NCI-H774 (cell line): ENCODE results near the gene ZNF784.

Experiments used
- DNase-seq: peaks from one replicate; lab custom pipeline; 2025; lab: John Stamatoyannopoulos, UW

Gene ZNF784

GRCh38 chr19:55602104-55603001, 22.0 kb downstream of the ZNF784 start:
- DNase-seq, result no peak

DNA sequence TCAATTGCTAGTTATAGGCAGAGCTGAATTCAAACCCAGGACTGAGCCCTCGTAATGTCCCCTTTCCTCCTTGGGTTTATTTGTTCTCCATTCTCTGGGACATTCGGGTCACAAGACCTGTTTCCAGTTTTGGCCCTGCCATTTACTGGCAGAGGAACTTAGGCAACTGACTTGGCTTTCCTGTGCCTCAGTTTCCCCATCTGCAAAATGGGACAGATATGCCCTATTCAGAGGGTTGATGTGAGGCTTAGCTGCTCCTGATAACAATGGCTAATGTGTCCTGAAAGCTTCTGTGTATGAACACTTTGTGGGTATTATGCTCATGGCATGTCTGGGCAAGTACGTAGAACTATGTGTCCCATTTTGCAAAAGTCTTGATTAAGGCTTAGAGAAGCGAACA, 23.3 kb downstream of the ZNF784 start:
- no peak for DNase-seq

GRCh38 chr19:55600662-55601028, 23.7 kb downstream of the ZNF784 start:
- no peak for DNase-seq

DNA sequence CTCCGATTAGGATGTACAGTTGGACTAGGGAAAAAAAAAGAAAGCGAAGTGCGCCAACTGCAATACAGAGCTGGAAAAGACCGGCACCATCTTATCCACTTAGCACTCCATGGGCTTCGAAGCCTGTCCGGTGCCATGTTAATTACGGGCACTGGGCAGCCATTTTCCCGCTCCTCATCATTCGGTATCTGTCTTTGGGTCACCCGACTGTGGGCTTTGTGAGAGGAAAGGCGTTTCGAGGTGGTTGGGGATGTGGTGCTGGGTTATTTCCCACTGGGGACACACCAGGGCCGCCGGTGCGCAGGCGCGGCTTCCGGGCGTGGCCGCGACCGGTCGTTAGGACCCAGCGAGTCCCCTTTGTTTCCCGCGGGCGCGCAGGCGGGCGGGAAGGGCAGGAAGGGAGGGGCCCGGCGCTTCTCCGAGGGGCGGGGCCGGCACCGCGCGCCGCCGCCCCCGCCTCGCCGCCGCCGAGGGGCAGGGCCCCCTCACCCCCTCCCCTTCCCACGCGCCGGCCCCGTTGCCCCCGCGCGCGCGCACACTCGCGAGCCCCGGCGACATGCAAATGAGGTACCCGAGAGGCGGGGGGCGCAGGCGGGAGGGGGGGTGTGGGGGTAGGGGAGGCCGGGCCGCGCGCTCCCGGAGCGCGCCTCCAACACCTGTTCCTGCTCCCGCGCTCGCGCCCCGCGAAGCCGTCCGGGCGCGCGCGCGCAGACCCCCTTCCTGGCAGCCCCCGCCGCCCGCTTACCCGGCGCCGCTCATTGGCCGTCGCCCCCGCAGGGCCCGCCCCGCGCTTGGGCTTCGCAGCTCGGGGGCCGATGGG, 24.3 kb downstream of the ZNF784 start, which contains the start of gene ZNF524:
ZNF524 (plus strand) TSS at position 447 of the 820 bp plus-strand sequence. CDS start 1,825 bp downstream, outside the sequence.
- DNase-seq, result peak; percentile 89

GRCh38 chr19:55599468-55599841, 24.9 kb downstream of the ZNF784 start, which contains the start of gene FIZ1:
TSS of gene FIZ1 (minus strand) at chr19:55599517. CDS start at chr19:55597865, 1,652 bp downstream.
- peak; percentile 98 for DNase-seq

- peak; percentile 92 for DNase-seq
Measured at GRCh38 chr19:55598719-55599467, 25.5 kb downstream of the ZNF784 start.

- no peak for DNase-seq
Measured at GRCh38 chr19:55598034-55598433, 26.3 kb downstream of the ZNF784 start.

- no peak for DNase-seq
Measured at GRCh38 chr19:55597501-55597921, 26.9 kb downstream of the ZNF784 start.

- no peak for DNase-seq
Measured at GRCh38 chr19:55596304-55596703, 28.1 kb downstream of the ZNF784 start.

GRCh38 chr19:55594996-55595545, 29.3 kb downstream of the ZNF784 start:
- DNase-seq, result no peak

- no peak for DNase-seq
Measured at GRCh38 chr19:55593096-55593772, 31.1 kb downstream of the ZNF784 start.

GRCh38 chr19:55592391-55593090, 31.8 kb downstream of the ZNF784 start:
- DNase-seq, result no peak

GRCh38 chr19:55591555-55591954, 32.8 kb downstream of the ZNF784 start:
- DNase-seq, result no peak

GRCh38 chr19:55590617-55591016, 33.7 kb downstream of the ZNF784 start:
- no peak for DNase-seq

GRCh38 chr19:55590109-55590508, 34.3 kb downstream of the ZNF784 start:
- no peak for DNase-seq

DNA sequence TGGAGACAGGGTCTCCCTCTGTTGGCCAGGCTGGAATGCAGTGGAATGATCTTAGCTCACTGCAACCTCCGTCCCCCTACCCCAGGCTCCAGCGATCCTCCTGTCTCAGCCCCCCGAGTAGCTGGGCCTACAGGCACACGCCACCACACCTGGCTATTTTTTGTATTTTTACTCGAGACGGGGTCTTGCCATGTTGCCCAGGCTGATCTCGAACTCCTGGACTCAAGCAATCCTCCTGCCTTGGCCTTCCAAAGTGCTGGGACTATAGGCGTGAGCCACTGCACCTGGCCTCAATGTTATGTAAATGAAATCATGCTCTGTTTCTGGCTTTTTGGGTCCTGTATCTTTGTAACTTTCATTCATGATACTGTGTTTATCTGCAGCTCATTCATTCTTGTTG, 35.6 kb downstream of the ZNF784 start:
- no peak for DNase-seq

DNA sequence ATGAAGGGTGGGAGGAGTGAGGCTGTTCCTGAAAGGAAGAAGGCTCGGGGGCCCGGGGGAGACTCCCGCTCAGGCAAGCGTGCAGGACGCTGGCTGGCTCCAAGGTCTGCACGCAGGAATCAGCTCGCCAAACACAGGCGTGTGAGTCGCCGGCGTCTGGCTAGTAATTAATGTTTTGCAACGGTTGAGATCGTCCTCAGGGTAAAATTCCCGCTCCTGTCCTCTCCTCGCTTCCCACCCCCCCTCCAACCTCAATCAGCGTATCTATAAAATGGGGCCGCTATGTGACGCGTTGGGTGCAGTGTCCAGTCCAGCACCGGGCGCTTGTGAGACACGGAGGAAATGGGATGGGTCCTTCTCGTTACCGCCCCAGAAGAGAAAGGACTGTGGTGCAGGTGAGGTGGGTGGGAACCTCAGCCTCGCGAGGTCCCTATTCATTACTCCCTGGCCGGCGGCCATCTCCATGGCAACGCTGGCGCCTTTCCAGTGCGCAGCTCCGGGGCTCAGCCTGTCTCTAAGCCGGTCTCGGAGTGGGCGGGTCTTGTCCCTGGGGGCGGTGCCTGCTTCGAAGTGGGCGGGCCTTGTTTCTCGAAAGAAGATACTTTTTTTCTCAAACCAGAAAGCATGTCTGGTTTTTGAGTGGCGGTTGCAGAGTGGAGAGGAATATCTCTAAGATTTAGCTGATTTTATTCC, 37.2 kb downstream of the ZNF784 start:
- DNase-seq, result peak; percentile 98

GRCh38 chr19:55585658-55586339, 38.6 kb downstream of the ZNF784 start:
- DNase-seq, result peak; percentile 85

DNA sequence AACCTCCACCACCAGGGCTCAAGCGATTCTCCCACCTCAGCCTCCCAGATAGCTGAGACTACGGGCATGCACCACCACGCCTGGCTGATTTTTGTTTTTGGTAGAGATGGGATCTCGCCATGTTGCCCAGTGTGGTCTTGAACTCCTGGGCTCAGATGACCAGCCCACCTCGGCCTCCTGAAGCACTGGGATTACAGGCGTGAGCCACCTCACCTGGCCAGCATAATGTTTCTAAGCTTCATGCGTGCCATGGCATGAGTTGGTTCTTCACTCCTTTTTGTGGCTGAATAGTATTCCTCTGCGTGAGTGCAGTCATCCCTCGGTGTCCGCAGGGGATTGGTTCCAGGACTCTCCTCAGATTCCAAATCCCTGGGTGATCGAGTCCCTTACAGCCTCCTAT, 39.5 kb downstream of the ZNF784 start:
- no peak for DNase-seq
